WI38 (cell line): ENCODE data around the gene INTS14.

Experiments used
- H3K4me3 ChIP-seq: 2 replicates; pipeline ENCODE4 v1.5.1; 2011; ENCODE audit warnings: low read depth, mild to moderate bottlenecking, control low read depth, low read length
- CTCF ChIP-seq: IDR thresholded peaks from 2 replicates; pipeline ENCODE4 v1.5.1; 2012; ENCODE audit warnings: low read depth, mild to moderate bottlenecking, control low read depth, low read length

Gene INTS14

DNA sequence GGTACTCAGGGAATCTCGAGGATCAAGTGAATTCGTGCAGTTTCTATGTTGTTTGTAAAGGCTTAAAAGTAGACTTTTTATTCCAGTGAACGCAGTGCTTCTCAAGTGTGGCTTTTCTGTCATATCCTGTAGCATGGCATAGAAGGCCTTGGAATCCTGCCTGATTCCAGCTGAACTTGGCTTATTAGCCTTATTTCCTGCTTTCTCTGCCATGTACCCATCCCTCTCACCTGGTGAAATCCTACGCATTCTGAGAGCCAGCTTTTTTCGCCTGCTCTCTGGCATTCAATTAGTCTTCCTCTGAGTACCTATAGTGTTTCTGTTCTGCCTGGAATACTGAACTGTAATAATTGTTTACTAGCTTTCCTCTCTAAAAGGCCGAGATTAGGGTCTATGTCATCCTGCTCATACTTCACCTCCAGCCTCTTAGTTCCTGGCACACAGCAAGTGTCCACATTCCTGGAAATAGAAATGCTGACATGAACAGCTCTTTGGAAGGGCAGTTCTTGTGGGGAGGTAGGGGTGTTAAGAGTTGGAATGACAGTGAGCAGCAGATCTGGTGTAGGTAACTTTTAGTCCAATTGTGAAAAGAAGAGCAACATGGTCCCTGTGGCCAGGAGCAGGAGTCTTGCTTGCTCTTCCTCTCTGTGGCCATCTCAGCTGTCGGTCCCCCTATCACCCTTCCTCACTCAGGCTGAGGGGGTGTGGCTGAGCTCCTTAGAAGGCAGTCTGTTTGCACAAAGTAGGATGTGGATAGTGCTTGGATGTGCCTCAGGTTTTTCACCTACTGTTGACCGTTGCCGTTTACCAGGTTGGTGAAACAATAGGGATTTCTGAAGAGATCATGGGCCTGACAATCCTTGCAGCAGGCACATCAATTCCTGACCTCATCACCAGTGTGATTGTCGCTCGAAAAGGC lies 41.2 kb upstream of the INTS14 start:
- TF ChIP-seq CTCF, result no peak

GRCh38 chr15:65651042-65651322 lies 40.1 kb upstream of the INTS14 start:
- no peak for TF ChIP-seq CTCF

More for the DNA sequence above, 41.2 kb upstream of the INTS14 start:
- no peak overlapping the region for H3K4me3 ChIP-seq

GRCh38 chr15:65650312-65651041 lies 39.5 kb upstream of the INTS14 start:
- TF ChIP-seq CTCF, result no peak
- no peak overlapping the region for H3K4me3 ChIP-seq

More at GRCh38 chr15:65651042-65651322, 40.1 kb upstream of the INTS14 start:
- H3K4me3 ChIP-seq, result no peak overlapping the region

GRCh38 chr15:65646486-65646885 lies 35.6 kb upstream of the INTS14 start:
- no peak for TF ChIP-seq CTCF
- no peak overlapping the region for H3K4me3 ChIP-seq

GRCh38 chr15:65645392-65645791 lies 34.5 kb upstream of the INTS14 start:
- H3K4me3 ChIP-seq, result no peak overlapping the region
- TF ChIP-seq CTCF, result no peak

DNA sequence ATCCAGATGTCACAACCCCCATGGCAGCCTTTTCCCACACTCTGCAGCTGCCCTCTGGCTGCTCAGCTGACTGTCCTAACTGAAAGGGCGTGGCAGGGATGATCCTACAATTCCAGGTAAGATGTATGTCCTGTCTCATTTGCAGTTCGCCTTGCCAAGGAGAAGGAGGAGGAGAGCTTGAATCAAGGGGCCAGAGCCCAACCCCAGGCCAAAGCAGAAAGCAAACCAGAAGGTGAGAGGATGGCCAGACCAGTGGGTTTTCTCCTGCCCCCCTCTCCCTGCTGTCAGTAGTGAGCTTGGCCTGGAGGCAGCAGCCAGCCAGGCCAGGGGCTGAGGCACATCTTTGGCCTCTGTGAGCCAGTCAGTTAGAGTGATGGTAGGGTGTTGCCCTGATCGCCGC lies 33.4 kb upstream of the INTS14 start:
- TF ChIP-seq CTCF, result no peak
- no peak overlapping the region for H3K4me3 ChIP-seq

DNA sequence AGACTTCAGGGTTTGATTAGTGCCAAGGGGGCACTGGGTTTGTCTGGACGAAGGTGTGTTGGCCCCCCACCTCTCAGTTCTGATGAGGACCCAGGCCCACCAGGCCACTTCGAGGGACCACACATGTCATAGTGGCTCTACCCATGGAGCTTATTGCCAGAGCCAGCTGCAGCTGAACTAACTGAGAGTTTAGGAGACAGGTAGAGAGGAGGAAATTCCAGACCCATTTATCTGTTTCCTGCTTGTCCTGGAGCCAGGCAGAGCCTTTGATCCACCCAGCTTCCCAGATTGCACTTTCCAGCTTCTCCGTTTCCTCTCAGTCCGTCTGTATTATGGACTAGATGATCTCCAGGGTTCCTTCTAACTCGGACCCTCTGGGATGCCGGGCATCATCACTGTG lies 31.7 kb upstream of the INTS14 start:
- H3K4me3 ChIP-seq, result no peak overlapping the region
- no peak for TF ChIP-seq CTCF
